Panc1 (cell line): ENCODE measurements around the gene GRIA3. TPM values are rescaled to one million over a fixed set of nuclear protein-coding genes. Genes with fewer than 3 reads are reported as not detected.

Experiments
- ATAC-seq: fragments of 200-7000 bp; cut with Tn5 transposase; 2 replicates; pipeline ENCODE4 v1.9.1; 2020; ENCODE audit warnings: mild to moderate bottlenecking, moderate library complexity
- BruUV-seq: library from RNA; stranded (reverse); fragments of 400-500 nt; replicated peaks from 2 replicates; lab custom pipeline; 2021; lab: Mats Ljungman, UMichigan
- CTCF ChIA-PET: fragments of 300-600 bp; sonication (Branson Sonifier 250); formaldehyde crosslinking; loops from one replicate; lab custom pipeline; 2022; ENCODE audit warnings: antibody characterized with exemption; lab: Charles Lee
- POLR2A ChIA-PET: fragments of 300-600 bp; sonication (Branson Sonifier 250); formaldehyde crosslinking; loops from one replicate; lab custom pipeline; 2022; ENCODE audit warnings: antibody characterized with exemption; lab: Charles Lee
- DNase-seq: peaks from one replicate; pipeline ENCODE4 v3.0.0-alpha.2; 2010; ENCODE audit warnings: low read depth, low spot score
- H3K27ac ChIP-seq: 2 replicates; pipeline ENCODE4 v1.5.1; 2011; ENCODE audit warnings: mild to moderate bottlenecking, low read length, inconsistent platforms
- H3K27me3 ChIP-seq: fragments of 200-500 bp; sonication (Bioruptor generic); 2 replicates; pipeline ENCODE4 v1.6.0; 2014; ENCODE audit warnings: low read length, inconsistent platforms; ENCODE audit not compliant: control insufficient read depth, insufficient read depth
- H3K36me3 ChIP-seq: fragments of 200-500 bp; sonication (Bioruptor generic); 2 replicates; pipeline ENCODE4 v1.5.1; 2014; ENCODE audit warnings: inconsistent platforms, mild to moderate bottlenecking, low read length, moderate library complexity; ENCODE audit not compliant: control insufficient read depth, insufficient read depth
- H3K4me1 ChIP-seq: 2 replicates; pipeline ENCODE4 v1.5.1; 2011; ENCODE audit warnings: inconsistent platforms, mild to moderate bottlenecking, low read length, moderate library complexity; ENCODE audit not compliant: control insufficient read depth, insufficient read depth
- H3K4me3 ChIP-seq, 2 experiments: 2 replicates each; pipeline ENCODE4 v1.5.1; 2011 to 2012; ENCODE audit warnings: low read depth in 2 of 2, low read length in 2 of 2, mild to moderate bottlenecking in 2 of 2, inconsistent platforms in 1 of 2, moderate library complexity in 1 of 2
- H3K9me3 ChIP-seq: fragments of 200-500 bp; sonication (Bioruptor generic); 2 replicates; pipeline ENCODE4 v1.5.1; 2014; ENCODE audit warnings: low read depth, mild to moderate bottlenecking, inconsistent platforms, low read length, moderate library complexity; ENCODE audit not compliant: control insufficient read depth, insufficient read depth
- POLR2AphosphoS5 ChIP-seq: IDR thresholded peaks from 2 replicates; pipeline ENCODE4 v1.6.1; 2012; ENCODE audit warnings: mild to moderate bottlenecking, low read depth, low read length, moderate library complexity
- SIN3A ChIP-seq: IDR thresholded peaks from 2 replicates; pipeline ENCODE4 v1.6.1; 2012; ENCODE audit warnings: low read depth, mild to moderate bottlenecking, low read length, moderate library complexity, borderline replicate concordance; ENCODE audit not compliant: insufficient read depth
- TCF7L2 ChIP-seq: IDR thresholded peaks from 2 replicates; pipeline ENCODE4 v1.6.1; 2011; ENCODE audit warnings: mild to moderate bottlenecking, low read depth, low read length, inconsistent platforms
- in situ Hi-C: cut with HindIII; loops from 2 replicates; pipeline ENCODE4 v1.10.0; 2016; ENCODE audit warnings: low sequenced_read_pairs, low pct_unique_long_range_greater_than_20kb
- intact Hi-C: fragments of 100-400 bp; cut with micrococcal nuclease; formaldehyde crosslinking; loops from one replicate; pipeline ENCODE4 v1.10.0; 2022; ENCODE audit not compliant: unreplicated experiment
- total RNA-seq: library from RNA; stranded (reverse); gene quantifications from one replicate; pipeline ENCODE4 v1.2.1, GENCODE V29; 2021; ENCODE audit not compliant: unreplicated experiment
- TF ChIP-seq, protein P1 (sequence below): fragments of 450-650 bp; IDR thresholded peaks from 2 replicates; pipeline ENCODE4 v1.5.1; 2017; ENCODE audit warnings: mild to moderate bottlenecking
- TF ChIP-seq, protein P2 (sequence below), 2 experiments: IDR thresholded peaks; 2 replicates each; pipeline ENCODE4 v1.6.1; 2011 to 2012; ENCODE audit warnings: low read depth in 2 of 2, control low read depth in 1 of 2, low read length in 1 of 2, mild to moderate bottlenecking in 1 of 2, moderate library complexity in 1 of 2; ENCODE audit not compliant: insufficient read depth in 1 of 2

GRIA3 gene
- total RNA-seq, 1 experiment from 2014 or later = not detected

DNA sequence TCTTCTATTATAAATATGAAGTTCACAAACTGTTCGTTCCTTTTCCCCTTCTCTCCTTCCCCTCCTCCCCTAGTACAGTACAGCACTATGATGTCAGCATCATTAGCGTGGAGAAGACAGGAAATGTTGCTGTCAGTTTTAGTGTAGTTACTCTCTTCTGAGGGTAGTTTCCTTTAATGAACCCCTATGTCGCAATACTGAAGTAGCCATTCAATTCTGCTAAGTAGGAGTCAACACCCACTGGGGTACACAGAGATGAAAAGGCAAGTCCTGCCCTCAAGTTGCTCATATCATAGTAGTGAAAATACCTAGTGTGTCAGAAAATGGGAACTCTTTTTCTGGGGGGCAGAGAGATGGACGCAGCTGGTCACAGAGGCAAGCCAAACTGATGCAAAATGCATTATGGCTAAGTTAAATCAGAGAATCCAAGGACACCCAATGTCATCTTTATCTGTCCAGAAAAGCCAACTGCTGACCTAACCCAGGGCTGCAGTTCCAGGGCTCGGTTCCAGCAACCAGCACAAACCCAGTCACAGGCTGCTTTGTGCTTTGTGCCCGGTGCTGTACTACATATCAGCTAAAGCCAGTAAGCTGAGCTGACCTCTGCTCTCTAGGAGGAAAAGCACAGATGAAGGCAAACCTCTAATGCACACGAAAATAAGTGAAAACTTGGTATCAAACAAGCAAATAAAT, 31.5 kb downstream of the GRIA3 start:
- in situ Hi-C loops (no loop called here), intact Hi-C loops (no loop called here)
- POLR2A ChIA-PET = no interaction called here
- no TSS peak for BruUV-seq
- Histone ChIP-seq H3K9me3 (no peaks in the 10 kb centered on the region), H3K36me3 (no peaks in the 10 kb centered on the region), H3K27ac (no peak overlapping the region), H3K27me3 (no peaks in the 10 kb centered on the region; the same call in 1 of the 2 replicates), H3K4me3 (no peak overlapping the region), H3K4me1 (no peaks in the 10 kb centered on the region)
- DNase-seq (no peak), ATAC-seq (no peak)
- TF ChIP-seq SIN3A (no peak), POLR2AphosphoS5 (no peak), TCF7L2 (no peak)
- TF ChIP-seq, protein P1, sequence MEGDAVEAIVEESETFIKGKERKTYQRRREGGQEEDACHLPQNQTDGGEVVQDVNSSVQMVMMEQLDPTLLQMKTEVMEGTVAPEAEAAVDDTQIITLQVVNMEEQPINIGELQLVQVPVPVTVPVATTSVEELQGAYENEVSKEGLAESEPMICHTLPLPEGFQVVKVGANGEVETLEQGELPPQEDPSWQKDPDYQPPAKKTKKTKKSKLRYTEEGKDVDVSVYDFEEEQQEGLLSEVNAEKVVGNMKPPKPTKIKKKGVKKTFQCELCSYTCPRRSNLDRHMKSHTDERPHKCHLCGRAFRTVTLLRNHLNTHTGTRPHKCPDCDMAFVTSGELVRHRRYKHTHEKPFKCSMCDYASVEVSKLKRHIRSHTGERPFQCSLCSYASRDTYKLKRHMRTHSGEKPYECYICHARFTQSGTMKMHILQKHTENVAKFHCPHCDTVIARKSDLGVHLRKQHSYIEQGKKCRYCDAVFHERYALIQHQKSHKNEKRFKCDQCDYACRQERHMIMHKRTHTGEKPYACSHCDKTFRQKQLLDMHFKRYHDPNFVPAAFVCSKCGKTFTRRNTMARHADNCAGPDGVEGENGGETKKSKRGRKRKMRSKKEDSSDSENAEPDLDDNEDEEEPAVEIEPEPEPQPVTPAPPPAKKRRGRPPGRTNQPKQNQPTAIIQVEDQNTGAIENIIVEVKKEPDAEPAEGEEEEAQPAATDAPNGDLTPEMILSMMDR = no peak
- TF ChIP-seq, protein P2, sequence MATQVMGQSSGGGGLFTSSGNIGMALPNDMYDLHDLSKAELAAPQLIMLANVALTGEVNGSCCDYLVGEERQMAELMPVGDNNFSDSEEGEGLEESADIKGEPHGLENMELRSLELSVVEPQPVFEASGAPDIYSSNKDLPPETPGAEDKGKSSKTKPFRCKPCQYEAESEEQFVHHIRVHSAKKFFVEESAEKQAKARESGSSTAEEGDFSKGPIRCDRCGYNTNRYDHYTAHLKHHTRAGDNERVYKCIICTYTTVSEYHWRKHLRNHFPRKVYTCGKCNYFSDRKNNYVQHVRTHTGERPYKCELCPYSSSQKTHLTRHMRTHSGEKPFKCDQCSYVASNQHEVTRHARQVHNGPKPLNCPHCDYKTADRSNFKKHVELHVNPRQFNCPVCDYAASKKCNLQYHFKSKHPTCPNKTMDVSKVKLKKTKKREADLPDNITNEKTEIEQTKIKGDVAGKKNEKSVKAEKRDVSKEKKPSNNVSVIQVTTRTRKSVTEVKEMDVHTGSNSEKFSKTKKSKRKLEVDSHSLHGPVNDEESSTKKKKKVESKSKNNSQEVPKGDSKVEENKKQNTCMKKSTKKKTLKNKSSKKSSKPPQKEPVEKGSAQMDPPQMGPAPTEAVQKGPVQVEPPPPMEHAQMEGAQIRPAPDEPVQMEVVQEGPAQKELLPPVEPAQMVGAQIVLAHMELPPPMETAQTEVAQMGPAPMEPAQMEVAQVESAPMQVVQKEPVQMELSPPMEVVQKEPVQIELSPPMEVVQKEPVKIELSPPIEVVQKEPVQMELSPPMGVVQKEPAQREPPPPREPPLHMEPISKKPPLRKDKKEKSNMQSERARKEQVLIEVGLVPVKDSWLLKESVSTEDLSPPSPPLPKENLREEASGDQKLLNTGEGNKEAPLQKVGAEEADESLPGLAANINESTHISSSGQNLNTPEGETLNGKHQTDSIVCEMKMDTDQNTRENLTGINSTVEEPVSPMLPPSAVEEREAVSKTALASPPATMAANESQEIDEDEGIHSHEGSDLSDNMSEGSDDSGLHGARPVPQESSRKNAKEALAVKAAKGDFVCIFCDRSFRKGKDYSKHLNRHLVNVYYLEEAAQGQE (IDR thresholded peaks at IDR 0.05; ENCODE audit: insufficient read depth in 1 of 2, low read depth in 2 of 2, low read length in 1 of 2) = no peak
- CTCF ChIA-PET = no interaction called here

DNA sequence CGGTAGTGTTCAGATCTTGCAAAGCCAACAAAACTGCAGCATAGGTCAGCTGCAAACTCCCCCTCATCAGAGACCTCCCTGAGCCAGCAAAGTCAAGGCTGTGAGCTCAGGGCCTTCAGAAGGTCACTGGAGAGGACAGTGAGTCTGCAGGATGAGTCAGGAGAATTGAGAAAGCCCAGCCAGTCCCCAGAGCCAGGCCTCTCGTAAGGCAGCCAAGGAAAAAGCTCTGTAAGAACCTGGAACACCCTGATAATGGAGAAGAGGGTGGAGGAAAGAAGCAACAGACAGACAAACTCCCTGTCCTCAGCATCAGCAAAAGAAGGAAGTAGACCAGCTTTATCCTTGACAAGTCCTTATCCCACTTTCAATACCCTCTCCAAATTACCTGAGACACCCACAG, 33.0 kb downstream of the GRIA3 start:
- no peaks in the 10 kb centered on the region for H3K9me3 ChIP-seq
- no peaks in the 10 kb centered on the region; the same call in 1 of the 2 replicates for H3K27me3 ChIP-seq
- no peaks in the 10 kb centered on the region for H3K36me3 ChIP-seq
- TF ChIP-seq SIN3A (no peak), POLR2AphosphoS5 (no peak), TCF7L2 (no peak)
- TF ChIP-seq, protein P2 (IDR thresholded peaks at IDR 0.05; ENCODE audit: insufficient read depth in 1 of 2, low read depth in 2 of 2, low read length in 1 of 2) = no peak
- TF ChIP-seq, protein P1 = no peak
- H3K27ac ChIP-seq = no peak overlapping the region
- DNase-seq (no peak), ATAC-seq (no peak)
- BruUV-seq = no TSS peak
- no peaks in the 10 kb centered on the region for H3K4me1 ChIP-seq
- no peak overlapping the region for H3K4me3 ChIP-seq
- CTCF ChIA-PET = no interaction called here
- in situ Hi-C loops = no loop called here
- POLR2A ChIA-PET = no interaction called here
- intact Hi-C loops = no loop called here
